C4-2B (cell line): ENCODE measurements around the gene SH3BP5.

ENCODE experiments used
- CTCF ChIP-seq: fragments of 450-650 bp; conservative IDR thresholded peaks from 2 replicates; pipeline ENCODE4 v1.5.1; 2017; ENCODE audit warnings: mild to moderate bottlenecking
- ZFX ChIP-seq: fragments of 450-650 bp; IDR thresholded peaks from 2 replicates; pipeline ENCODE4 v1.6.1; 2017

- TF ChIP-seq CTCF, result no peak
- no peak for TF ChIP-seq ZFX
These were observed 114.5 kb downstream of the SH3BP5 start for GRCh38 chr3:15217841-15218267.
